Kasumi-1 (cell line): ENCODE measurements around the gene TBC1D22A.
"Not testable (repeated sequence)": the region's sequence is repeated elsewhere in the genome, so short reads cannot be mapped to it uniquely, and the experiment has no call there.

ENCODE experiments used
- DNase-seq, 2 experiments: peaks; one replicate each; lab custom pipeline; 2025; lab: John Stamatoyannopoulos, UW

Gene TBC1D22A

DNA sequence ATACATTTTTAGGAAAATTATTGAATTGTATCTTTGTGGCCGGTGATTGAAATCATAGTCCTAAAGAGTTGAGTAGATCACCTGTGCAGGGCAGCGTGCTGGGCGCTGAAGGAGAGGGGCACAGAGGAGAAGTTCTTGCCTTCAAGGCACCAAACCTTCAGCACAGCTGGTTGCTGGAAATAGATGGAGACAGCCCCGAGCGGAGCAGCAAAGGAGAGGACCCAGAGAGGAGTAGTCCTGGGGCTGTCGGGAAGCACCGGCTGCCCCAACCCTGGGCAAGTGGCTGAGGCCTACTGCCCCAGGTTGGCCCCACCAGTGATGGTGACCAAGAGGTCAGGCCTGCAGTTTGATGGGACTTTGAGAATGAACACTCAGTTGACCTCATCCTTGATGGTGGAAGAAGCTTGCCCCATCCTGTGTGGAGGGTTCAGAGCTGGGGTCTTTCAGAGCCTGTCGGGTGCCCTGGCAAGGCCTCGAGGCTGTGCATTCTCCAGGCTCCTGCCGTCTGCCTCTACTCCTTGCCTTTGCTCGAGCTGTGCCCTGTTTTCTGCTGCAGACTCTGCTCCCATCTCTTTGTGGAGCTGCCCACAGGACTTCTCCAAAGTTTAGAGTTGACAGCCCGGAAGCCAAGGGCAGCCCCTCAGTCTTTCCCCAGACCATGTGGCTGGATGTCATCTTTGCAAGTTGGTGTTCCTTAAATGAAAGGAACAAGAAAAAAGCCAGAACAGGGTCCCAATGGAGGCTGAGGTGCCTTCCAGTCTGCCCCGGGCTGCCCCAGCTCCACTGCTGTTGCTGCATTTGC is 285.1 kb downstream of the TBC1D22A start:
- DNase-seq, result no peak

DNA sequence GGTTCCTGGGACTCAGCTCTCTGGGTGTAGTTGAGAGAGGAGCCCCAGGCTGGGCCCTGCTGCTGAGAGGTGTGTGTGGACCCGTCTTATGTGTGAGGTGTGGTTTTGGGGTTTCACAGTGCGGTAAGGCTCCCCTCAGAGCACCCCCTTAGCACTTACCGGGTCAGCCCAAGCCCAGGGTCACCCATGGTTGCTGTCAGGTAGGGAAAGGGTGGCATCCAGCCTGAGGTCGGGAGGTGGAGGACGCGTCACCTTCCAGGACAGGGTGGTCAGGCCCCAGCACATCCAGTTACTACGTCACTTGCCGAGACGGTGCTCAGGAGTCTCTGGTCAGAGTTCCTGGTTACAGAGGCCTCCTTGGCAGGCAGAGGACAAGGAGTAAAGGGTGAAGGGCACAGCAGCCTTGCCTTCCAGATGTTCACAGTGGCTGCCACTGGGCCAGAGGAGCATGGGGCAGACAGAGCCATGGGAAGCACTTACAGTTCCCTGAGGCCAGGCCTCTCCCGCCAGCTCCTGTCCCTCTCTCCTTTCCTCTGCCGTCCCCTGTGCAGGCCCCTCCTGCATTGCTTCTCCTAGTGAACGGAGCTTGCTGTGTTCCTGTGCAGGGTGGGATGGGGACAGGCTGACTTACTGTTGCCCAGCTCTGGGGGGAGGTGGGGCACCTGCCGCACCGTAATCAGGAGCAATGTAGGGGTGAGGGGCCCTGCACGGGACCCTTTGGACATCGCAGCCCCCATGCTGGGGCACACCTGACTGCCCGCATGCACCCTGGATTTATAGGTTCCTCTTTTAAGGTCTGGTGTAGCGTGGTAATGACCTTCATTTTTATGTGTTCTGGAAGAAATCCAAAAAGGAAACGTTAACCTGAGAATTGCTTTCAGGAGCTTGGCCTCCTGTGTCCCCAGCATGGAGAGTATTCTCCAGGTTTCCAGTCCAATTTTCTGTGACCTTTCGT is 285.9 kb downstream of the TBC1D22A start:
- no peak for DNase-seq

DNA sequence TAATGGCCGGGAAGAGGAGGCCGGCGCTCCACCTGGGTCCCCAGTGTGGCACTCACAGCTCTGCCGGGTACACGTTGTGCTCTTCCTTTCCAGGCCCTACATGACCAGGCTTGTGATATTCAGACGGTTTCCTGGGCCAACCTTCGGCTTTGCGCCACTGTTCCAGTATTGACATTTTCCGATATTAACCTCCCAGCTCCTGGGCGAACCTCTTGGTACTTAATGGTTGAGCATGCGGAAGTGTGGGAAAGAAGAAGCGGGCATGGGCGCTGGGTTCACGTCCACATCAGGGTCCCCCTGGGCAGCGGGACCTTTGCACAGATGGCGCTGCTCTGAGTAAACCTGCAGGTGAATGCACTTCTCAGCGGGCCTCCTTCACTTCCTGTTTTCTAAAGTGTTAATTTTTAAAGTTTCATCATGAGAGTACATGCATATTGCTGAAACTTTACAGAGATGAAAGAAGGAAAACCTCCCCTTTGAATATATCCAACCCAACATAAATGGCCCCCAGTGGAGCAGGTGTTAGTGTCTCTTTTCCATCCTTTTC is 286.7 kb downstream of the TBC1D22A start:
- no peak for DNase-seq

DNA sequence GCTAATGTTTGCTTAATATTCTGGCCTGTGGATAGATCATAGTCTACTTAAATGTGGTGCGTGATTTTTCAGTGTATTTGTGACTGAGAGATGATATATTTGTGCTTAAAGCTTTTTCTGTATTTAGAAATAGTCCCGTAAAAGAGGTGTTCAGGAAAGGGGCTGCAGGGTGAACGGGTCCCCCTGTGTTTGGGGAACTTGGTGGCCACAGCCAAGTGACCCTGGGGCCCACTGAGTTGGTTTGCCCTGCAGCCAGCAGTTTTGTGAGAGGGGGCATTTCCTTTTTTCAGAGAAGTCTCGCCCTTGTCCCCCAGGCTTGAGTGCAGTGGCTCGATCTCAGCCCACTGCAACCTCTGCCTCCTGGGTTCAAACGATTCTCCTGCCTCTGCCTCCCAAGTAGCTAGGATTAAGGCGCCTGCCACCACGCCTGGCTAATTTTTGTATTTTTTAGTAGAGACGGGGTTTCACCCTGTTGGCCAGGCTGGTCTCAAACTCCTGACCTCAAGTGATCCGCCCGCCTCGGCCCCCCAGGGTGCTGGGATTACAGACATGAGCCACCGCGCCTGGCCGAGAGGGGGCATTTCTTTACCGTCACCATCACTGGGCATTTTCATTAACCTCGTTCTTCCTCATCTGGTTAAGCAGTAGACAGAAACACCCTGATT is 287.4 kb downstream of the TBC1D22A start:
- DNase-seq, result not testable (repeated sequence)

DNA sequence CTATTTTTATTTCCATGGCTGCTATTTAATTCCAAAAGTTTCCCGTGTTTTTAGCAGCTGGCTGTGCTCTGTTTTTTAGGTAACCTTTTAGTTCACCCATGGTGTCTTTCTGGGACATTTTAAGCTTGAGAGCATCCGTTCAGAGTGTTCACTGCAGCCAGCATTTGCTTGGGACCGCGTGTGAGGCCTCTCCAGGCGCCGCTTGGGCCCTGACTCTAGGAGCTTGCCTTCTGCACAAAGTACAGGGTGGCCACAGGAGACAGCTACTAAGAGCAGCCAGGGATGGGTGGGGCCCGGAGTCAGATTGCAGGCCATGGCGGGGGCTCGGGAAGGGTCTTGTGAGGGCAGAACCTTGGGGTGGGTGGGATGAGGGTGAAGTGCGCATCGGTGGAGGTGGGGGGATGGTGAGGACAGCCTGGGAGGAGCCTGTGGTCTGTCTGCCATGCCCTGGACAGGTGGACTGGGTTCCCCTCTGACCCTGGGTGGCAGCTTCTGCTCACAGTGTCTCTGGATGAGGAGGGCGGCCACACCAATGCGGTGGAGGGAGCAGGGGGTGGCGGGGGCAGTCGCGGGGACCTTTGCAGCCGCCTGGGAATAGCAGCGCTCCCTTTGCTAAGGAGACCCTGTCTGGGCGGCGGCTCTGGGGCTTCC is 288.1 kb downstream of the TBC1D22A start:
- DNase-seq, result no peak

DNA sequence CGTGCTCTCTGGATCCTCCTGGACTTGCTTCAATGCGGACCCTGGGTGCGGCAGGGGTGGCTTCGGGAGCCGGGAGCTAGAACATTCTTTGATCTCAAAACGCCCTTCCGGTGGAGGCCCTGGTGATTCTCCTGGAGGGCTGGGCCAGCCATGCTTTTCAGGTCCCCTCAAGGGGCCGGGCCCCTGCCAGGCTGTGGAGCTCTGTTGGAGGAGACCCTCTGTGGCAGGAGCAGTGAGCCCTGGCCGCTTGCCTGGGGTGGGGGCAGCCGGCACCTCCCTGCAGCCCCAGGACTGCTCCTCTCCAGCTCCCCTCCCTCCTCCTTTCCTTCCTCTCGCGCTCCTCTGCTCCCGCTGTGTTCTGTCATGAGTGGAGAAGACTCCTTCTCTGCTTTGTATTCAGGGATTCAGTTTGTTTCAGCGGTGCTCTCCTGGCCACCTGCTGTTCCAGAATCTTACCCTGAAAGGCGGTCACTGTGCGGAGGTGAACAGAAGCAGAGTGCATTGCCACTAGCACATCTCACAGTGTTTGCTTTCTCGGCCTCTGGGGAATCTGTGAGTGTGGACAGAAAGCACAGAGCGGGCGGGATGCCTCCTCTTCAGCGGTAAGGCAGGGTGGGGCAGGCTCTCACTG is 289.1 kb downstream of the TBC1D22A start:
- DNase-seq, result no peak

DNA sequence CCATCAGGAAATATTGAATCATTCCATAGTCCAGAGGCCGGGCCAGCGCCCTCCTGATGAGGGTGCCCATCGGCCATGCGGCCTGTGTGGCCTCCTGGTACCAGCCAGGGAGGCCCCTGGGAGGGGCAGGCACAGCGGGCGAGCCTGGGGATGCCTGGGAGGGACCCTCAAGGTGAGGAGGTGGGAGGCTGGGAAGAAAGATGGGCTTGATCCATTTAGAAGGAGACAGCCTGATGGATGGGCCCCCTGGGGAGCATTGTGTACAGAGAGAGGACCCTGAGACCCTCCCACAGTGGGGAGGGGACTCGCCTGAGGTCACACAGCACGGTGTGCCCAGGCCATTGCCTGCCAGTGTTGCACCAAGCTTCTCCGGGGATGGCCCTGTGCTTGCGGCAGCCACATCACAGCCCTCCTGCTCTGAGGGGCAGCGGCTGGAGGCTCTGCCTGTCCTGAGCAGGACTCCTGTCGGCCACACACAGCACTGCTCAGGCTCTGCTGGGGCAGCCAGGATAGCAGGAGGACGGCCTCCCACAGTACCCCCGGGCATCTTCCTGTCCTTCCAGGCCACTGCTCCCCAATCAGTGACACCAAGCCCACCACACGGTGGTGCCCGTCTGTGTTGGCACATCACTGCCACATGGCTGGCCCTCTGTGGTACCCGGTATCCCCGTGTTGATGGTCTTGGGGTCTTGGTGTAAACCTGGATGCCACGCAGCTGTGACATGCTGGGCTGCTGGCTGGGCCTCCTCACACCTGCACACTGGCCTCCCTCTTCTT is 290.0 kb downstream of the TBC1D22A start:
- DNase-seq, result no peak

DNA sequence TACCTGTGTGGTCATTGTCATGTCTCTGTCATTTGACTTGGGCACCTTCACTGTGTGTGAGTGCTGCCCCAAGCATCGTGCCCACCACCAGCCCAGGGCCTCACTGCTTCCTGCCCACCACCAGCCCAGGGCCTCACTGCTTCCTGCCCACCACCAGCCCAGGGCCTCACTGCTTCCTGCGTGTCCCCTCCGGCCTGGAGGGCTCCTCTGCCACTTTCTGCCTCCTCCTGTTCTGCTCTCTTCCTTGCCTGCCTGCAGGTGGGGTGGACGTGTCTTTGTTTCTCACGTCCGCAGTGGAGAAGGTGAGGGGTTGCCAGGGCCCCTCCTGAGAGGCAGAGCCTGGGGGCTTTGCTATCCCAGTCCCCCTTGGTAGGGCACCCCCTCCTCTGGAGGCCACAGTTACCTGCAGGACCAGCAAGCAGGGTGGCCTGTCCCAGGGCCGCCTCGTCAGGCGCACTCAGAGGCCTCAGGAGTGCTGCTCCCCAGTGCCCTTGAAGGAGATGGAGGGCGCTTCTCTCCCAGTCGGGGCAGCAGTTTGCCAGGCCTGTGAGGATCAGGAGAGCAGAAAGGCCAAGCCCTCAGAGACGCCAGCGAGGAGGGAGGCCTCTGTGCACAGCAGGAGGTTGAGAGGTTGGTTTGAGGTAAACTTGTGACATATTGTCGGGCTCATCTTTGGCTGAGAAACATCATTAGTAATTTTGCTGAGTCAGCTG is 290.7 kb downstream of the TBC1D22A start:
- no peak for DNase-seq

DNA sequence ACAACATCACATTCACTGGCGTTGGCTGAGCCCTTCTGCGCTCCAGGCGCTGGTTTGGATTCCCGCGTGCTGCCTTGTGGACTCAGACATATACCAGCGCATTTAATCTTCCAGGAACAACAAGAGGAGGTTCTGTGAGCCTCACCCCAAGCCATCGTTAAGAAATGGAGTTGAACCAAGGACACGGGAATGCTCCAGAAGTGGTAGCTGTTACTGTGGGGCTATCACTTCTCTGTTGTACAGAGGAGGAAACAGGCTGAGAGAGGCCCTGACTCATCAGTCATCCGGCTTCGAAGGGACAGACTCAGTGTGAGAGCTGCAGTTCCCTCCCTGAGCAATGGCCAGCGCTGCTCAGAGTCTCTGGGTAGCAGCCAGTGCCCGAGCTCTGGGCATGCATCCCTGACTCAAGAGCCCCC is 291.3 kb downstream of the TBC1D22A start:
- peak; percentile 63 to 65 for DNase-seq

DNA sequence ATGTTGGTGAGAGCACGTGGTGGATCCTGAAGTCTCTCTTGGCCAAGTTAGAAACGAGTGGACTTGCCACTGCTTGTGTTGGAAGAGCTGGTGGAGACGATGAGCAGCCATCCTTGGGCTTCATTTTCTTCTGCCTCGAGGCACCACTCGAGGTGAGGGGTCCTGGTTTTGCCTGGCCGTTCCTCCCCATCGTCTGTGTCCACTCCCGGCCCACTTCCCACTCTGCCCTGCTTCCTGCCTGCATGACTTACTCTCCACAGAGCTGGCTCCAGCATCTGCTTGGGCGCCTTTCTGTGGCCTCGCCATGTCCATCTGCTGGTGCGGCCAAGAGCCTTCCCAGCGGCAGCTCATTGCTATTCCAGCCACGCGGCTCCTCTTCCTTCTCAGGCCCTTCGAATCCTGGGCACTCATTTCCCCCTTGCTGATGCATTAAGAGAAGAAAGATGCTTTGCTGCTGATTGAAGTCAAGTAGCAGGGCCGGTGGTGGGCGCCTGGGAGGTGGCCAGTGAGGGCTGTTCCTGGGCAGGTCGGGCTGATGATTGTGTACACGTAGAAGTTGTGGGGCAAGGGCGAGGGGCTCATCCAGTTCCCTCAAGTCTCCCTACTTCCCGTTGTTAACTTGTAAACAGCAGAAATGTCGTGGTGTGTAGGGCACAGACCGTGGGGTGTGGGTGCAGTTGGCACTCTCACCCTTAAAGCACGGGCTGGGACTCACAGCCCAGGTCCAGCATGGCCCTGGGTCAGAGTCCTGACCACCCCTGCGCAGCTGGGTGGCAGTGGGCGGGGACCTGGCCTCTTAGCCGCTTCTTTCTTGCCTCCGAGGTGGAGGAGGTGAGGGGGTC is 292.0 kb downstream of the TBC1D22A start:
- no peak for DNase-seq

DNA sequence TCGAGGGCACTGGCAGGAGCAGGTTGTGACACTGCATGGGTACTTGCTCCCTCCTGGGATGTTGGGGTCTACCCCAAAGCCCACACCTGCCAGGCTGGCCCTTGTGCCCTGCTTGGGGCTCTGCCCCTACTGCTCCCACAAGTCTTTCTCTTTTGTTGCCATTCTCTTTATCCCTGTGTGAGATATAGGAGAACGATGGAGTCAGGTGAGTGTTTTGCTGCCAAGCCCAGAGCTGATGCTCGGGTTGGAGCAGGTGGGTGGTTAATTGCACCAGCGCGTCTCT is 292.6 kb downstream of the TBC1D22A start:
- DNase-seq, result no peak

DNA sequence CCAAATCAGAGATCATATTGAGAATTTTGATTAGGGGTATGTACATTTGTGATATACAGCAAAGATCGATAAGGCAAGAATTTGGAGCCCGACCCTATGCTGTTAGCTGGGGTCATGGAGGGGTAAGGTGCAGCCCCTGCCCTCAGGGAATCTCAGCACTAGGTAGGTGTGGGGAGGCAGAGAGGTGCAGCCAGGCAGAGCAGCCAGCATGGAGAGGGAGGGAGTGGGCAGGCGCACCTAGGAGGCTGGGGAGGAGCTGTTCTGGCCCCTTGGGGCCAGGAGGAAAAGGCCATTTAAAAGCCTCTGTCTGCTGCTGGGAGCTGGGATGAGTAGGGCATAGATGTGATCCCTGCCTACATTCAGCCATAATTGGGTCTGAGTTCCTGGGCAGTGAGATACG is 293.0 kb downstream of the TBC1D22A start:
- DNase-seq, result no peak

DNA sequence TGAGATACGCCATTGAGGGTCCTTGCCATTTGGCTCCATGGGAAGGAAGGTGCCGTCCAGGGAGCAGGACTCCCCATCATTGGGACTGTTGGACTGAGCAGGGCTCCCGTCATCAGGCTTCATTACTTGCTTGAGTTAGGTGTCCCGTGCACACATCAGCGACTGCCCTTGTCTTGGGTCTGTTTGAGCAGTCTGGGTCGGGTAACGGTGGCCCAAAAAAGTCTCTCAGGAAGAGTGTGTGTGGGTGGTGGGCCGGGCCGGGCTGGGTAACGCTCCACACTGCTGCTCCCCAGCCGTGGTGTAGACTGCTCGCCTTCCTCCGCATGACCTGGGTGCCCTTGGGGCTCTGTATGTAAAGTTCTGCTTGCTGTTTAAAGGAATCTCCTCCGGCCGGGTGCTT is 293.5 kb downstream of the TBC1D22A start:
- no peak for DNase-seq

DNA sequence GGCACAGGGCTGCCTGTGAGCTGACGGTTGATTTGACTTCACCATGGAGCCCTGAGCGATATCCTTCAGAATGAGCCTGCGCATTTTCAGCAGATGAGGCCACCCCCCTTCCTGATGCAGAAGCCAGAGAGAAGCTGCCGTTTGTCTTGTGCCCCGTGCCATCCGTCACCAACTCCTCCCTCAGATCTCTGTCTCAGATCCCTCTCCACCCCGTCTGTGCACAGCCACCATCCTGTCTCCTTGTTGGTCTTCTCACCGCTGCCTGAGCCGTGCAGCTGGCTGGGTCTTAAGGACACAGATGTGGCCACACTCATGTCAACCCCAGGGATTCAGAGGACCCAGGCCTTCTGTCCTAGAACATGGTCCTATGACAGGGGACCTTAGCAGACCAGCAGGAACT is 293.9 kb downstream of the TBC1D22A start:
- DNase-seq, result no peak

DNA sequence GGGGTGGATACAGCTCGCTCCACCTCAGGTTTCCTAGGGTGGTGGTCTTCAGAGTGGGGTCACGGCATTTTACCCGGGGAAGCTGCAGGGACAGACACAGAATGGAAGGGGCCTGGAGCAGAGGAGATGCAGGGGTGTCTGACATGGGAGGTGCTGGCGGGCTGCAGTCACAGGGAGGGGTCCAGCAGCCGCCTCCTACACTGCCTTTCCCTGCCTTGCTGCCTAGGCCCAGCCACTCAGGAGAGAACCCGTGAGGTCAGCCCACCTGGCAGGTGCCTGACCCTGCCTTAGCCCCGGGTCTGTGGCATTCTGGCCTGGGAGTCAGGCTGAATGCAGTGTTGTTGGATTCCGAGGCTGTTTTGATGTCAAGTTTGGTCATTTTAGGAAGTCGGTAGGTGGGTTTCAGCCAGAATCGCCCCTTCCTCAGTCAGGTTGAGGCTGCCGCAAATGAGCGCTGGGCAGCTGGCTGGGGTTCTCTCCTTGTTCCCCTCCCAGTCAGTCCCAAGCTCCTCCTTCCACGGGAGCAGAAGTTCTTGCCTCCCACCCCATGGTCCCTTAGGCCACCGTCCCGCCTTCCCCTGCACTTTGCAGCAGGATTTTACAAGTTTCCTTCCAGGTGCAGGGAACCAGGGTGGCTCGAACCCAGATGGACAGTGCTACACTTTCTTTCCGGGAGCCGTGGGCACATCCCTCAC is 294.5 kb downstream of the TBC1D22A start:
- no peak for DNase-seq

DNA sequence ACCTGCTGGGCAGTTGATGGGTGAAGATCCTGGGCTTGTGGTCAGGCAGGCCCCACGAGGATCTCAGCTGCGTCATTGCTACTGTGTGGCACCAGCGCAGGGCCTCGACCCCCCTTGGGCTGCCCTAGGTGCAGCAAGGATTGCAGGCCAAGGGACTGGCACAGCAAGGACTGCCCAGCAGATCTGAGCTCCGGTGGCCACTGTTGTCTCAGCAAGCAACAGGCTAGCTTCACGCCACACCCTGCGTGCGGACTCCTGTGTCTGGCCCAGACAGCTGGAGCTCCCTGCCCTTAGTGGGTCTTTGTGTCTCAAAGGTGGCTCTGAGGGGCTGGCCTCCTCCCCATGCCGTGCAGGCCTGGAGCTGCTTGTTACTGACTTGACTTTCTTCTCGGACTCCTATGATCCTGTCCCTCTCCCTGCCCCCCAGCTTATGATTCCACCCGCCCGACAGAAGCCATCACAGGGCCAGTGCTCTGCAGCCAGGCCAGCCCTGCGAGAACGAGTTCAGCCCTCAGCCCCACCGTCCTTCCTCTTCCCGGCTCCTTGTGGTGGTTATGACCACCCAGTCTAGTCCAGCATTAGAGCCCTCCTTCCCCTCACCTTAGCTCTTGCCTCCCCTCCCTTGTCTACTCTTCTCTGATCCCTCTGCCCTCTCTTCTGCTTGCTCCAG is 295.6 kb downstream of the TBC1D22A start:
- DNase-seq, result no peak

DNA sequence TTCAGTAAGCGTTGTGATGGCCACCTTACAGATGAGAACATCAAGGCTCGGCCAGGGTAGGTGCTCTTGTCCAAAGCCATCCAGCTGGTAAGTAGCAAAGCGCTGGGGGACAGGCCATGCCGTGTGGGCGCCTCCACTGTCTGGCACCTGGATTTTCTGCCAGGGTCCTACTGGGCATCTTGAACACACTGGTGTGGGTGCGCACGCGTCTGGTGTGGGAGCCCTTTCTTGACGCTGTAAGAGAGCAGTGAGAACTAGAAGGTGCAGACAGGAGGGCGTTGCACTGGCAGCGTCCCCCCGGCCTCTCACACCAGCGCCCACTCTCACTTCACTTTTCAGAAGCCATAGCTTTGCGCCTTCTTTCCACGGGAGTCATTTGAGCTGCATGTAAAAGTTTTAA is 296.6 kb downstream of the TBC1D22A start:
- DNase-seq, result no peak

DNA sequence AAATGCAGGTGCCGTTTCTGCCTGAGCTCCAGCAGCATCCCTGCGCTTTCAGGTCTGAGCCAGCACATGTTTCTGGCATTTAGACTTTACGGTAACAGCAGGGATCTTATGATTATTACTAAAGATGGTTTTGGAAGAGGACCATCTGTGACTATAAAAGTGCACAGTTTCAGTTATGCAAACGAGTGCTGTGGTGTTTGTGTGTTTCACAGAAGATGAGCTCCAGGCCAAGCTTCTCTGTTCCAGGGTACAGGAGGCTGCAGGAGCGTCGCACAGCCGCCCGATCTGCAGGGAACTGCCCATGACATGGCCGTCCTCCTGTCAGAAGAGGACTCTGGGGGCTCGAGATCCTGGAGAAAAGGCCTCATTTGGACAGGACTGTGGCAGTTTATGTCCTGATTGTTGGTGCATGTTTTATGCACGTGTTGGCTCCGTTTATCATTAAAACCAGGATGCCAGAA is 297.3 kb downstream of the TBC1D22A start:
- no peak for DNase-seq
